SU-DHL-6 (cell line): Measurements from ENCODE around the gene GPR12.

ENCODE experiments used
- H2AFZ ChIP-seq: fragments of 200-600 bp; sonication (generic); 2 replicates; pipeline ENCODE4 v1.6.1; 2014; ENCODE audit warnings: low read depth, mild to moderate bottlenecking, moderate library complexity, mixed read lengths, antibody characterized with exemption, low read length; ENCODE audit not compliant: severe bottlenecking
- H3F3A ChIP-seq: fragments of 200-600 bp; shearing (Covaris generic); 2 replicates; pipeline ENCODE4 v1.6.0; 2016; ENCODE audit warnings: antibody characterized with exemption, mild to moderate bottlenecking; ENCODE audit not compliant: insufficient read depth
- H3K27ac ChIP-seq: fragments of 200-600 bp; sonication (generic); 2 replicates; pipeline ENCODE4 v1.5.1; 2016; ENCODE audit warnings: low read depth, mild to moderate bottlenecking, low read length, moderate library complexity, mixed read lengths
- H3K27me3 ChIP-seq: fragments of 200-600 bp; sonication (generic), shearing (Covaris generic); 2 replicates; pipeline ENCODE4 v1.6.0; 2014; ENCODE audit warnings: mild to moderate bottlenecking, low read length
- H3K36me3 ChIP-seq: fragments of 200-600 bp; sonication (generic); 2 replicates; pipeline ENCODE4 v1.6.1; 2014; ENCODE audit warnings: mild to moderate bottlenecking, low read length, mixed read lengths
- H3K4me2 ChIP-seq: fragments of 300-600, 200-600 bp; shearing (Covaris generic), sonication (generic); 2 replicates; pipeline ENCODE4 v1.6.0; 2014; ENCODE audit warnings: low read length, low read depth, mild to moderate bottlenecking; ENCODE audit not compliant: poor library complexity, severe bottlenecking
- H3K4me3 ChIP-seq: fragments of 200-600 bp; sonication (generic); 2 replicates; pipeline ENCODE4 v1.5.1; 2014; ENCODE audit warnings: antibody characterized with exemption, low read length, mild to moderate bottlenecking, mixed read lengths; ENCODE audit not compliant: insufficient read depth, poor library complexity, severe bottlenecking
- H3K79me2 ChIP-seq: fragments of 200-600 bp; sonication (generic); 2 replicates; pipeline ENCODE4 v1.6.1; 2014; ENCODE audit warnings: mild to moderate bottlenecking, low read length, moderate library complexity; ENCODE audit not compliant: insufficient read depth
- H3K9ac ChIP-seq: fragments of 200-600 bp; sonication (generic); 2 replicates; pipeline ENCODE4 v1.7.0; 2014; ENCODE audit warnings: mild to moderate bottlenecking, low read length
- H3K9me2 ChIP-seq: fragments of 200-600 bp; sonication (generic); replicated peaks from 2 replicates; pipeline ENCODE4 v1.6.1; 2014; ENCODE audit warnings: low read length; ENCODE audit not compliant: insufficient read depth
- H3K9me3 ChIP-seq: fragments of 200-600 bp; sonication (generic); 2 replicates; pipeline ENCODE4 v1.6.1; 2014; ENCODE audit warnings: low read length, mixed read lengths; ENCODE audit not compliant: insufficient read depth
- H4K20me1 ChIP-seq: fragments of 200-600 bp; sonication (generic); 2 replicates; pipeline ENCODE4 v1.6.1; 2014; ENCODE audit warnings: low read depth, mild to moderate bottlenecking, antibody characterized with exemption, low read length, moderate library complexity, mixed read lengths
- EZH2phosphoT487 ChIP-seq: fragments of 200-600 bp; sonication (generic), shearing (Covaris generic); conservative IDR thresholded peaks from 2 replicates; pipeline ENCODE4 v1.6.1; 2018; ENCODE audit warnings: mild to moderate bottlenecking, antibody characterized with exemption, low read length, moderate library complexity, mixed read lengths
- TF ChIP-seq, protein P1 (sequence below): fragments of 200-600 bp; sonication (generic); IDR thresholded peaks from one replicate; pipeline ENCODE4 v1.5.1; 2017; ENCODE audit warnings: antibody characterized with exemption, mild to moderate bottlenecking, low read length, moderate library complexity; ENCODE audit not compliant: insufficient read depth, poor library complexity, severe bottlenecking

Gene GPR12

DNA sequence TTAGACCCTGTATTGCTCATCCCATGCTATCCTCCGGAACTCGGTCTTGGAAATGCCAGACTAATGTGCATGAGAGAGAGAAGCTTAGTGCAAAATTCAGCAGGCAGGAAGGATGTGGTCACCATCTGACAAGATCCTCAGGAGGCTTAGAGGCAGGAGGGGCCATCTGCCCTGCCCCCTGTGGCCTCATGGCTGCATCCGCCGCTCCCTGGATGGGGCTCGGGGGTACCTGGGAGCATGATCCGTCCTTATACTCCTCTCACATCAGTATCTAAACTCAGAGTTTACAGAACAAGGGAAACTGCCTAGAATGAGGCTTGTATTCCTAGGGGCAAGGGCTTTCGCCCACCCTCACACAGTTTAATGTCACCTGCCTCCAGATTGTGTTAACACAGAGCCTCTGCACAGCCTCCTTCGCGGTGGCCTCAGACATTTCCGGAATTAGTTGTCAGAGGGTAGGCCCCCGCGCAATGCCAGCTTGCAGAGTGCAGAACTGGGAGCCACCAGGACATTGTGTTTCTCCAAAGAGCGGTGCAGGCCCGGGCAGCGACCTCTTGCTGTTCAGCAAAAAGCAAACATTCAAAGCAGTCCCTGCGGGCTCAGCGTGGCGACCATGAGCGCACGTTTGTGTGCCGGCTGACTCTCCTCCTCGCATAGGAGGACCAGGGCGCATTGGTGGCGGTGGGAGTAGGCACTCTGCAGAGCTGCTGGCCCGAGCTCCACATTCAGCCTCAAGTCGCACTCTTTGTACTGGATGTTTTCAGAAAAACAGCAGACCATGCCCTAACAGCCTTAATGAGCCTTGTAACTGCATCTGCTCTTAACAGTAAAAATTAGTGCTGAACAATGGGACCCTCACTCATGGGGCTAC, 39.1 kb downstream of the GPR12 start:
- Histone ChIP-seq H3K4me3 (no peak overlapping the region), H4K20me1 (no peaks in the 10 kb centered on the region), H3K36me3 (no peaks in the 10 kb centered on the region), H3K79me2 (no peaks in the 10 kb centered on the region), H3K27ac (no peak overlapping the region), H2AFZ (no peak overlapping the region), H3K9me2 (no peaks in the 10 kb centered on the region), H3F3A (no peaks in the 10 kb centered on the region), H3K4me2 (no peak overlapping the region), H3K9ac (no peak overlapping the region), H3K27me3 (no peaks in the 10 kb centered on the region), H3K9me3 (no peaks in the 10 kb centered on the region)
- TF ChIP-seq, protein P1, sequence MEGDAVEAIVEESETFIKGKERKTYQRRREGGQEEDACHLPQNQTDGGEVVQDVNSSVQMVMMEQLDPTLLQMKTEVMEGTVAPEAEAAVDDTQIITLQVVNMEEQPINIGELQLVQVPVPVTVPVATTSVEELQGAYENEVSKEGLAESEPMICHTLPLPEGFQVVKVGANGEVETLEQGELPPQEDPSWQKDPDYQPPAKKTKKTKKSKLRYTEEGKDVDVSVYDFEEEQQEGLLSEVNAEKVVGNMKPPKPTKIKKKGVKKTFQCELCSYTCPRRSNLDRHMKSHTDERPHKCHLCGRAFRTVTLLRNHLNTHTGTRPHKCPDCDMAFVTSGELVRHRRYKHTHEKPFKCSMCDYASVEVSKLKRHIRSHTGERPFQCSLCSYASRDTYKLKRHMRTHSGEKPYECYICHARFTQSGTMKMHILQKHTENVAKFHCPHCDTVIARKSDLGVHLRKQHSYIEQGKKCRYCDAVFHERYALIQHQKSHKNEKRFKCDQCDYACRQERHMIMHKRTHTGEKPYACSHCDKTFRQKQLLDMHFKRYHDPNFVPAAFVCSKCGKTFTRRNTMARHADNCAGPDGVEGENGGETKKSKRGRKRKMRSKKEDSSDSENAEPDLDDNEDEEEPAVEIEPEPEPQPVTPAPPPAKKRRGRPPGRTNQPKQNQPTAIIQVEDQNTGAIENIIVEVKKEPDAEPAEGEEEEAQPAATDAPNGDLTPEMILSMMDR, result no peak
- no peak for TF ChIP-seq EZH2phosphoT487

DNA sequence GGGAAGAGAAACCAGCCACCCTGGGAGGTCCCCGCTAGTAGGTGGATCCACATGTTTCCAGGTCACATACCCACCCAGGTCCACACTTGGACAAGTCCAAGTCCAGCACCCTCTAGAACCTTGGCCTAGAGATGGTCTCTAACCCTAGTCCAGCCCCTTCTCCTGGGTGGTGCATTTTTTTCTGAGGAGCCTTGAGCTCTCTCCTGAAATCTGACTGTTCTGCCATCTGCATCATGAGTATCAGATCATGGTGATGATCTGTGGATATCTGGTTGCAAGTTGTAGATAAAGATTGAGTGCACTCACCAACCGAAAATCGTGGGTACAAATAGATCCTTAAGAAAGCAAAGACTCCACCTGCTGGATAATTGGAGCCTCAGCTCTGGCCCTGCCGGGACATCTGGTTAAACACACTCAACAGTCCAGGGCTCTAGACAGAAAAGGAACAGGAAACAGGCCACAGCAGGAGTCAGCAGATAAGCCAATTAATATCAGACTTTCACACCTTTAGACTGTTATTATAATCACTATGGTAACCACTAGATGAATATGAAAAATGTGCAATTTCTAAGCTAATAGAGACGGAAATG, 41.1 kb downstream of the GPR12 start:
- no peaks in the 10 kb centered on the region for H3K9me3 ChIP-seq
- no peak overlapping the region for H3K27ac ChIP-seq
- H3K9ac ChIP-seq, result no peak overlapping the region
- no peaks in the 10 kb centered on the region for H3F3A ChIP-seq
- H3K79me2 ChIP-seq, result no peaks in the 10 kb centered on the region
- no peaks in the 10 kb centered on the region for H3K36me3 ChIP-seq
- no peaks in the 10 kb centered on the region for H3K27me3 ChIP-seq
- no peak overlapping the region for H3K4me3 ChIP-seq
- TF ChIP-seq EZH2phosphoT487, result no peak
- TF ChIP-seq, protein P1, result no peak
- H3K4me2 ChIP-seq, result no peak overlapping the region
- H2AFZ ChIP-seq, result no peak overlapping the region
- H4K20me1 ChIP-seq, result no peaks in the 10 kb centered on the region
- no peaks in the 10 kb centered on the region for H3K9me2 ChIP-seq

DNA sequence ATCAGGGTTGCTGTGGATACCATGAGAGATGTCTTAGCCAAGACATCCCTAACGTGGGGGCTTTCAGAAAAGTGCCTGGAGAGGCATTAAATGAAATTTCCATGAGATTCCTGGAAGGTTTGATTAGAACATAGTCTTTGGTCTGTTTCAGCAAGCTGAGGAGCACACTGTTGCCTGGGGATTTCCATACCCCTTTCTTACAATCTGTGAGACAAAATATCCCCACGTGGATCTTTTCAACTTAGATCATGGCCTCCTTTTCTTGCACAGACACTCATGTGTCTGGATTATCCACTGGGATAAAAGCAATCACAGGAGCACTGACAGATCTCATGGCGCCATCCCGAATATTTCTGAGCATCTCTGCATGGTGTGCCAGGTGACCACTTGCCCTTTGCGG, 41.7 kb downstream of the GPR12 start:
- H3K4me3 ChIP-seq, result no peak overlapping the region
- no peaks in the 10 kb centered on the region for H3K79me2 ChIP-seq
- H3K9ac ChIP-seq, result no peak overlapping the region
- no peak overlapping the region for H2AFZ ChIP-seq
- H3K36me3 ChIP-seq, result no peaks in the 10 kb centered on the region
- H4K20me1 ChIP-seq, result no peaks in the 10 kb centered on the region
- H3K27ac ChIP-seq, result no peak overlapping the region
- H3F3A ChIP-seq, result no peaks in the 10 kb centered on the region
- no peaks in the 10 kb centered on the region for H3K27me3 ChIP-seq
- H3K4me2 ChIP-seq, result no peak overlapping the region
- H3K9me2 ChIP-seq, result no peaks in the 10 kb centered on the region
- no peaks in the 10 kb centered on the region for H3K9me3 ChIP-seq
- TF ChIP-seq EZH2phosphoT487, result no peak
- TF ChIP-seq, protein P1, result no peak
